Muscle of arm (tissue), 14 donors: ENCODE data around the gene CYP1A1. TPM values are rescaled to one million over a fixed set of nuclear protein-coding genes. Genes with fewer than 3 reads are reported as not detected.

Source experiments
- DNase-seq: peaks from one replicate; pipeline ENCODE4 v3.0.0-alpha.2; 2013
- long read RNA-seq, 11 donors: transcript quantifications; one replicate each; lab custom pipeline, GENCODE V29; 2026
- polyA plus RNA-seq, 12 donors: library from polyadenylated mRNA; unstranded; fragments of 120-200 nt; gene quantifications; one replicate each; pipeline ENCODE4 v1.2.1, GENCODE V29; 2013; ENCODE audit not compliant: insufficient read length in 12 of 12

CYP1A1 gene, protein sequence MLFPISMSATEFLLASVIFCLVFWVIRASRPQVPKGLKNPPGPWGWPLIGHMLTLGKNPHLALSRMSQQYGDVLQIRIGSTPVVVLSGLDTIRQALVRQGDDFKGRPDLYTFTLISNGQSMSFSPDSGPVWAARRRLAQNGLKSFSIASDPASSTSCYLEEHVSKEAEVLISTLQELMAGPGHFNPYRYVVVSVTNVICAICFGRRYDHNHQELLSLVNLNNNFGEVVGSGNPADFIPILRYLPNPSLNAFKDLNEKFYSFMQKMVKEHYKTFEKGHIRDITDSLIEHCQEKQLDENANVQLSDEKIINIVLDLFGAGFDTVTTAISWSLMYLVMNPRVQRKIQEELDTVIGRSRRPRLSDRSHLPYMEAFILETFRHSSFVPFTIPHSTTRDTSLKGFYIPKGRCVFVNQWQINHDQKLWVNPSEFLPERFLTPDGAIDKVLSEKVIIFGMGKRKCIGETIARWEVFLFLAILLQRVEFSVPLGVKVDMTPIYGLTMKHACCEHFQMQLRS
- 1 to 10 TPM in 1 of 12 donors, under 1 TPM in 3, not detected in 8; 0.12 to 2.0 (median 0.78) TPM for polyA plus RNA-seq
- long read RNA-seq, donor 1, result 0 reads
- long read RNA-seq, donor 2, result 0 reads
- long read RNA-seq, donor 3, result 0 reads
- long read RNA-seq, donor 4, result 0 reads
- long read RNA-seq, donor 5, result 0 reads
- long read RNA-seq, donor 6, result 0 reads
- long read RNA-seq, donor 7, partial matches to known transcripts, result 0 of 1 reads
- long read RNA-seq, donor 7, other reads (novel, unspliced or antisense), result 0 of 1 reads
- long read RNA-seq, donor 8, result 0 reads
- long read RNA-seq, donor 9, result 0 reads
- long read RNA-seq, donor 10, result 0 reads
- long read RNA-seq, donor 11, result 0 reads

DNA sequence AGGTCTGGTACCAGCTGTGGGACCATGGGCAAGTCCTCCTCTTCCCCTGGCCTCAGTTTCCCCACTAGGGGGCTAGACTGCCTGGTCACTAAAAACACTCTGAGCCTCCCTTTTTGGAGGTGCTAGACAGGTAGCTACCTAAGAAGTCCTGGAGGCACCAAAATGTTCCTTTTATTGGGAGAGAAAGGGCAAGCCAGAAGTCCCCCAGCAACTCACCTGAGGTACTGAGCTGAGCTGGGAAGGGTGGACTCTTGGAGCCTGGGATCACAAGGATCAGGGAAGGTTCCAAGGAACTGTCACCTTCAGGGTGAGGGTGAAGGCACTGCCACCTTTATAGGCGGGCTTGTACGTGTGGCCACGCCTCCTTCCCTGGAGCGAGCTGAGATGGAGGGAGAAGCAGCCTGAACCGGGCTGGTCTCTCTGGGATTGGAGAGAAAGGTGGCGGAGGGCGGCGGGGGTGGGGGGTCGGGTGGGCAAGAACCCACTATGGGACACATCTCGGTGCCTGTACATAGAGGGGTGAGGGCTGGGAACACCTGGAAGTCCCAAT is at the start of gene CYP1A1:
CYP1A1 (minus strand) TSS at position 304 of the 550 bp plus-strand sequence. CDS start 2,431 bp downstream, outside the sequence.
- no peak for DNase-seq

DNA sequence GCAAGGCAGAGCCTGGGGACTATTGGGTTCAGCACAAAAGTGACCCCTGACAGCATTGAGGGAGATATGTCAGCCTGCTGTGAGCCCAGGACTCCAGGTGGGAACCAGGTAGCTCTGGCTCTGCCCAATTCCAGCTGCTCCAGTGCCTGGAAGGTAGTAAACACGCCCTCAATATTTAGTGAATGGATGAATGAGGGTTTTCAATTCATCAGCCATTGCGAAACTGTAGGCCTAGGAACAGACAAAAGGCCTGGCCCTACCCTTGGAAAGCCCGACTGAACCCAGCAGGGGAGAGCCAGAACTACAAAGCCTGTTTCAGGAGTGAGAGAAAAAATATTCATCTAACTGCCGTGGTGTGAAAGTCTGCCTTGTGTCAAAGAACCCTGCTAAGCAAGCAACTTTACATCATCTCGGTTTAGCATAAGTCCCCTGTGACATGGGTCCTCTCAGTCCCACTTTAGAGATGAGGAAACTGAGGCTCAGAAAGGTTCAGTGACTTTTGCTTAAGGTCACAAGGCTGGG is 48.5 kb upstream of the CYP1A1 start:
- no peak for DNase-seq

DNA sequence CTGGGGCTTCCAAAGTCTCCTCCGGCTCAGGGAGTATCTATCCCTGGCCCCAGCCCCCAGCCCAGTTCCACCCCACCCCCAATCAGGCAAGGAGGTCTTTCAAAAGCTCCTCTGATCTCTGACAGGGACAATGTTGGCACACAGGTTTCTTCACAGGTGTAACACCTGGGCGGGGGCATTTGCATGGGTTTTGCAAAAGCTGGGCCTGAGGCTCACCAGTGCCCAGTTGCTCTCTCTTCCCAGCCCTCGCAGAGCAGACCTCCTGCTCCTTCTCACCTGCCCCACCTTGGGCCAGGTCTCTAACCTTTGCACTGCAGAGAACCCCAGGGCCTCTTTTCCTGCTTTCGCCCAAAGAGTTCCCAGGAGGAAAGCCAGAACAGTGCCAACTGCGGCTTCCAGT is 48.0 kb upstream of the CYP1A1 start:
- no peak for DNase-seq

DNA sequence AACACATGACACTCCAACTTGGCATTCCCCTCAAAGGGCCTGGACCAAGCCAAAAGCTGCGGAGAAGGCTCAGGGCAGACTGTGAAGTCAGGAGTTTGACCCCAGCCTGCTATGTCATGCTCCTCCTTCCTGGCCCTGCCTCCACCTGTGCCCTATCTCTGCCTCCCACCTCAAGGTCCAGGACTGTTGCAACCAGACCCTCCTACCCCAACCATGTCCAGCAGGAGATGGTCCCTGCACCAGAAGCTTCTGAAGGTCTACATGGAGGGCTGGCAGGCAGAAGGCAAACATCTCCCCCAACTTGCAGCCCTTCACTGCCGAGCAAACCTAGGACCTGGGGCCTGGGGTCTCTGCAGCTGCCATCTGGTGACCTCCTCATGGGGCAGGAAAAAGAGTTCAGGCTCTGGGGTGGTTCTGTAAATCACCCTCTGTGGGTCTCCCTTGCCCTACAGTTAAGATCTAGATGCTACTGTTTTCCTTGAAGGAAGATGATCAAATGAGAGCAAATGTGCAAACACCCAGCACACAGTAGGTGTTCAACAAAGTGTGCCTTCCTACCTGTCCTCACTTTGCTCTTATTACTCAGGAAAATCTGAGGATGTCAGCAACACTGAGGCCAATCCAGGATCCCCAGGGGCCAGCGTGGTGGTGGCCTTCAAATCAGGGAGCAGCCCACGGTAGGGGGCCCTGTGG is 45.0 kb upstream of the CYP1A1 start:
- DNase-seq, result no peak

DNA sequence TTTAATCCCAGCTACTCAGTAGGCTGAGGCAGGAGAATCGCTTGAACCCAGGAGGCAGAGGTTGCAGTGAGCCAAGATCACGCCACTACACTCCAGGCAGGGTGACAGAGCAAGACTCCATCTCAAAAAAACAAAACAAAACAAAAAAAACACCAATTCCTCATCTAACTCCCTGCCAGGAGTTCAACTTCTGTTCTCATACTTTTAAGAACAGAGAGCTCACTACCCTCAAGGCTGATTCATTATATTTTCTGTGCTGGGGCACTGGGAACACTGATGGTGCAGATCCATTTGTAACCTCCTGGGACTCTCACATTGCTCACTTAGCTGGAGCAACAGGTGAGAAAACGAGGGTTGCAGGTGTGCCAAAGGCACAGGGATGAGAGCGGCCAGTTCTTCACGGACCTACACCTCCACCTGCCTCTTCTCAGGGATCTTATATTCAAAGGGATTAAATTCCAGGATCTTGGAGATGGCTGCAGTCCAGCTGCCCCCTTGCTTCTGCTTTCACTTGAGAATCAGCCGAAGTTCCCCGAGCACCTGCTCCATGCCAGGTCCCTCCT is 44.2 kb upstream of the CYP1A1 start:
- DNase-seq, result no peak

DNA sequence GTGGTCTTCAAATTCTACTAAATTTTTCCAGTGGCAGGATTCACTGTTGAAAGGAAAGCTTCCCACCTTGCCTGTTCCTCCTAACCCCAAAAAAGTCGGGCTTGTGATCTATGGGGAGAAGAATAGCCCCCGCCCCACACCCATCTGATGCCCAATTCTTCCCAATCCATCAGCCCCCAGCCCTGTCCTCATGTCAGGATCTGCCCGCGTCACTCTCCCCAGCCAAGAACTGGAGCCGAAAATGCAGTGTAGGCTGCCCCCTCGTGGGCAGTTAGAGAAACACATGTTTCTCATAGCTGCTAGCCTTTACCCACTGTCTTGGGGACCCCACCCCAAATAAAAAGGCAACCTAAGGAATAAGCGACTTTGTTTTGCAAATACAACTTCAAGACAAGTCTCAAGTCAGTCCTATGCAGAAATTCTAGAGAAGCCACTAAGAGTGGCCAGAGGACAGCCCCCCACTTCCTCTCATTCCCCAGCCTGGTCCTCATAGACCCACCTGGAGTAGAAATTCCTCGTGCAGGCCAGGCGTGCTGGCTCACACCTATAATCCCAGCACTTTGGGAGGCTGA is 43.5 kb upstream of the CYP1A1 start:
- peak; percentile 57 for DNase-seq

DNA sequence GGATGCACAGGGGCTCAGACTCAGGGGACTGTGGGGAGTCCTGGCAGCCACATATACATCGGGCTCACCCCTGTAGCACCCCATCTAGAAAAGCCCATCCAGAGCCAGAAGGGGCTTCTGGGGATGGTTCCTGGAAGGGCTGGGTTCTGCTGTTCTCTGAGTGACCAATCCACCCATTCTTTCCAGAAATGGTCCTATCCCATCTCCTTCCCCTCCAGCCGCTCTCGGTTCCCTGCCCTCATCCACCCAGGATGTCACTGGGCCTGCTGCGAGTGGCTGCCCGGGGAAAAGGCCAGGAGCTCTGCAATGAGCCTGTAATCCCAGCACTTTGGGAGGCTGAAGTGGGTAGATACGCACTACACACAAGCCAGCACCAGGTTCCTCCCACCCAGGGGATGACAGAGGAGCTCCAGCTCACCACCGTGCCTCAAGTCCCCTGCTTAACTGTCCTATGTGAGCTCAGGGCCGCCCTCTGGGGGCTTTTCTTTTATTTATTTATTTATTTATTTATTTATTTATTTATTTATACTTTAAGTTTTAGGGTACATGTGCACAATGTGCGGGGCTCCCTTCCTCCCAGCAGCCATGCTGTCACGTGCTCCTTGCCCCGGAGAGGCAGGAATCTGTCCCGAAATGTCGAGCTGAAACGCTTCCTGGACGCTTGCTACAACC is 42.9 kb upstream of the CYP1A1 start:
- DNase-seq, result no peak

DNA sequence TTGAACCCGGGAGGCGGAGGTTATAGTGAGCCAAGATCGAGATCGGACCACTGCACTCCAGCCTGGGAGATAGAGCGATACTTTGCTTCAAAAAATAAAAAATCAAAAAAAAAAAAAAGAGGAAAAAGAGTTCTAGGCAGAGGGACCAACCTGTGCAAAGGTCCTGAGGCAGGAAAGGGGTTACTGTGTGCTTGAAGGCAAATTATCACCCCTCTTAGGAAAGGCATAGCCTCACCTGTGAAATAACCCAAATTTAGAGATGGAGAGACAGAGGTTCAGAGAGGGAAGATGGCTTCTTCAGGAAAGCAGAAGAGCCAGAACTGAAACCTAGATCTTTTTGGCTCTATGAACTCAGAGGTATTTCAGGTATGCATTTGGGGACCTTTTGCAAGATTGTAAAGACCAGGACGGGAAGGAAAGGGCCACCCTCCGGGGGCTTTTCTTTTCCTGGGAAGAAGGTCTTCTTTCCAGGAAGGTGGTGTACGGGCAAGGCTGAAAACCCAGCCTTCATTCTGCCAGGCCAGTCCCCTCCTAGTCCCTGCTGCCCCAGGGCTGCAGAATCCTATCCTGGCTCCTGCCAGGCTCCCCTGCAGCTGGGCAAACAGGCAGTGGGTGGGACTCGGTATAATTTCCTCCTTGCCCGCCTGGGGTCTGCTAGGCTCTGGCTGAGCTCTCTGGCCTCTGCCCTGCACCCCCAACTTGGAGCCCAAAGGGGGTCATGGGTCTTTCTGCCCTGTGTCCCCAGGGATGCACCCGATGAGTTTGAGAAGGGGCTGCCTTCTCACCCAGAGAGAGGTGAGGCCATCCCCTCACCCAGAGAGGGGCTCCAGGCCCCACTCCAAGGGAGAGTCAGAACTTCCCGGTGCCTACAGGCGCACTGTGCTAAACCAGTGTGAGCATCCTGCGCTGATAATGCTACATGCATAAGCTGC is 42.1 kb upstream of the CYP1A1 start:
- DNase-seq, result no peak

DNA sequence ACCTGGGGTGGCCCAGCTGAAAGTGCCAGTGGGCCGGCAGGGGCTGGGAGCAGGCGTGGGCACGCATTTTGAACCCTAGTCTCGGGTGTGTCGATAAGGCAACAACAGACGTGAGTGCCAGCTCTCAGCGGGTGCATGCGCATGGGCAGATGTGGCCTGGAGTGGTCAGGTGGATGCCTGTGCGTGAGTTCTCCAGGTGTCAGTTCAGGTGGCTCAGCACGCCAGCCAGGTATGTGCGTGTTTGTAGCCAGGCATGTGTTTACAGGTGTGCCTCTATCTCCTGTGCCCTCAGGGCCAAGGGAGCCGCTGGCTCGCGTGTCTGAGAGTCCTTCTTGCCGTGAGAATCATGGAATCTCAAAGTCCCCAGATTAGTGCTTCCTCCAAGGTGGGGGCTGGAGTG is 38.1 kb upstream of the CYP1A1 start:
- DNase-seq, result no peak

DNA sequence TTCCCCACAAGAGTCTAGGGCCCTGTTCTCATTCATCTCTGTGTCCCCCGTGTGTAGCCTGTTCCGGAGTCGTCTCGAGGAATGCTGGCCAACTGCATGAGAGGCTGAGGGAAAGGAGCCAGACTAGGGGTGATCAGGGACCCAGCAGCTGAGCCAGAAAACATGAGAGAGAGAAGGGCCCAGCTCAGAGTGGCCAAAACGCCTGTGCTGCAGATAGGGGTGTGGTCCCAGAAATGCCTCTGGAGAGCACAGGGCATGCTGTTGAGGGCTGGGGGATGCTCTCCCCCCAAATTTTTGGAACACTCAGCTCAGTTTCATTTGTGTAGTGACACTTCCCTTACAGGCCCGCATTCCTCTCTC is 37.4 kb upstream of the CYP1A1 start:
- DNase-seq, result no peak

DNA sequence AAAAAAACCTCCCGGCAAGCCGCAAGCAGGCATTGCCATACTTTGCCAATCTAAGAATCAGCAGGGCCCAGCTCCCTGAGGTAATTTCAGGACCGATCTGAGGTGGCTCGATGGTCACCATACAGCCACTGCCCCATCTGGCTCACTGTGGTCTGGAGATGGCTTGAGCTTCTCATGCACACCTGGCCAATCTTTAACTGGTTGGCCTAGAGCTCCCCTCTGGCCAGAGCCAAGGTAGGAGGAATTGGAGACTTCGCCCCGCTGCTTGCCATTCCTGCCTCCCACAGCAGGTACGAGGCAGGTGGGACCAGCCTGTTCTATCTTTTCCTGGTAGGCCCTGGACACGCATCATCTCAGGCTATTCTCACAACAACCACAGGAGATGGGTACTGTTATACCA is 33.4 kb upstream of the CYP1A1 start:
- no peak for DNase-seq

DNA sequence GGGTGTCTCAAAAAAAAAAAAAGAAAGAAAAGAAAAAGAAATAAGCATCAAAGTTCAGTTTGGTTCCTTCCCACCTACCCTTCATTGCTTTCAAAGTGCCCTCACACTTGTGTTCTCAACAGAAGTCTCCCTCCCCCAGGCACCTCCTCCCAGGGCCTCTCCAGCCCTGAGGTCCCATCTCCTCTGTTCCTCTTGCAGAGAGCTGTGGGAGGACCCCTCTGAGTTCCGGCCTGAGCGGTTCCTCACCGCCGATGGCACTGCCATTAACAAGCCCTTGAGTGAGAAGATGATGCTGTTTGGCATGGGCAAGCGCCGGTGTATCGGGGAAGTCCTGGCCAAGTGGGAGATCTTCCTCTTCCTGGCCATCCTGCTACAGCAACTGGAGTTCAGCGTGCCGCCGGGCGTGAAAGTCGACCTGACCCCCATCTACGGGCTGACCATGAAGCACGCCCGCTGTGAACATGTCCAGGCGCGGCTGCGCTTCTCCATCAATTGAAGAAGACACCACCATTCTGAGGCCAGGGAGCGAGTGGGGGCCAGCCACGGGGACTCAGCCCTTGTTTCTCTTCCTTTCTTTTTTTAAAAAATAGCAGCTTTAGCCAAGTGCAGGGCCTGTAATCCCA is 29.4 kb upstream of the CYP1A1 start:
- DNase-seq, result no peak

DNA sequence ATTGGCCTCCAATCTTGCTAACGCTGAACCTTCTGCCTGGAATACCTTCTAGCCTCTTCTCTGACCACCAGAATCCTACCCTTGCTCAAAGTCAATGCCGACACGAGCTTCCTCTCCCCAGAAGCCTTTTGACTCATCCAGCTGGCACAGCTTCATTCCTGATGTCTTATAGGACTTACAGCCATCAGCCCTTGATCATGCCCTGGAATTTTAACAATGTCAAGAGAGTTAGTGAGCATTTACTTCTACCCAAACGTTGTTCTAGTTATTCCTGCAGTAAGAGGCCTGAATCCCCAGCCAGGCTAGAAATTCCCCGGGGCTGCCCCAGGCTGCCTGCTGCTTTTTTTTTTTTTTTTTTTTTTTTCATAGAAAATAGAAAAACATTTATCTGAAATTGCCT is 27.2 kb upstream of the CYP1A1 start:
- no peak for DNase-seq

DNA sequence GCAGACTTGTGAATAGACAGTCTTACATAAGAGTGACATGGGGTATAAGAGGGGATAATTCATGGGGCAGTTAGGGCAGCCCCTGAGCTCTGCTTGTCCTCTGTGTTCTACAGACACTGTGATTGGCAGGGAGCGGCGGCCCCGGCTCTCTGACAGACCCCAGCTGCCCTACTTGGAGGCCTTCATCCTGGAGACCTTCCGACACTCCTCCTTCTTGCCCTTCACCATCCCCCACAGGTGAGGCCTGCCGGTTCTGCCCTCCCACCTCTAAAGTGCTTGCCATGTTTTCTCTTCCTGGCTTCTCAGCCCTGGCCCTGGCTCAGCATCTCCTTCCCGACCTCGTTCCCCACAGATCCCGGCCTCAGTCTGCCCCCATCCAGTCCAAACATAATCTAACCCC is 26.7 kb upstream of the CYP1A1 start:
- no peak for DNase-seq

DNA sequence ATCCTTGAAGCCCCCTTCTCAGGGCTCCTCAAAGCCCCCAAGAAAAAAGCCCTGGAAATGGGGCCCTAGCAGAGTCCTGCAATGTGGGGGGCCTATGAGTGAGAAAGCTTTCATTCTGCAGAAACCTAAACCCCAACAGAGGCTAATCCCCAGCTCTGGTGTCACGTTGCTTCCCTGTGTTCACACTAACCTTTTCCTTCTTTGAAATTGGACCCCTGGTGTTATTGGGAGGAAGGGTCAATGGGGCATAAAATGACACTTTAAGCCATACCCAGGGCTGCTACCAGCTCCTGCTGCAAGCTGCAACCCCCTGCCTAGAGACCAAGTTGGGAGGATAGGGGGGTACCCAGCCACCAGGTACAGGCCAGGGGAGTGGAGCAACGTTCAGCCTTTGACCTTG is 25.4 kb upstream of the CYP1A1 start:
- DNase-seq, result no peak

DNA sequence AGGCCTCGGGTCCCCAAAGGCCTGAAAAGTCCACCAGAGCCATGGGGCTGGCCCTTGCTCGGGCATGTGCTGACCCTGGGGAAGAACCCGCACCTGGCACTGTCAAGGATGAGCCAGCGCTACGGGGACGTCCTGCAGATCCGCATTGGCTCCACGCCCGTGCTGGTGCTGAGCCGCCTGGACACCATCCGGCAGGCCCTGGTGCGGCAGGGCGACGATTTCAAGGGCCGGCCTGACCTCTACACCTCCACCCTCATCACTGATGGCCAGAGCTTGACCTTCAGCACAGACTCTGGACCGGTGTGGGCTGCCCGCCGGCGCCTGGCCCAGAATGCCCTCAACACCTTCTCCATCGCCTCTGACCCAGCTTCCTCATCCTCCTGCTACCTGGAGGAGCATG is 24.5 kb upstream of the CYP1A1 start:
- no peak for DNase-seq

DNA sequence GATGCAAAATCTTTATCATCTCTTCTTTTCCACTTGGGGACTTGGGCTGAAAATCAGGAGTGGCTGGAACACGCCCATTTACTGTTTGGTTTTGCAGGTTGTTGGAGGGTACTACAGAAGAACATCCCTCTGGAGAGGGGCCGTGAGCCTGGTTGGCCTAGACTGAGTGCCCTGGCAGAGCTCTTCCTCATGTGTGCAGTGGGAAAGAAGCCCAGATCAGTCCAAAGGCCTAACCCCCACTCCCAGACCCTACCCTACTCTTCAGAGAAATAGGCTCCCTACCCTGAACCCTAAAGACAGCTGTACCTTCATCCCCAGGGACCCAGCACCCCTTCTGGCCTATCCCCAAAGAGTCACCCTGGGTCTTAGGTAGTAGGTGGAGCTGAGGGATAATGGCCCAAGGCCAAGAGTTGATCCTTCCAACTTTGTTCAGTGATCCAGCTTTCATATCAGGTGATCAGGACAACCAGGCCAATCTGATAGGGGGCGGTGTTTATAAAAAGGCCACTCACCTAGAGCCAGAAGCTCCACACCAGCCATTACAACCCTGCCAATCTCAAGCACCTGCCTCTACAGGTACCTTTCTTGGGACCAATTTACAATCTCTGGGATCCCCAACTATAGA is 23.1 kb upstream of the CYP1A1 start, which contains the start of gene CYP1A2:
CYP1A2 (plus strand) TSS at position 524 of the 625 bp plus-strand sequence. CDS start 894 bp downstream, outside the sequence.
- no peak for DNase-seq

DNA sequence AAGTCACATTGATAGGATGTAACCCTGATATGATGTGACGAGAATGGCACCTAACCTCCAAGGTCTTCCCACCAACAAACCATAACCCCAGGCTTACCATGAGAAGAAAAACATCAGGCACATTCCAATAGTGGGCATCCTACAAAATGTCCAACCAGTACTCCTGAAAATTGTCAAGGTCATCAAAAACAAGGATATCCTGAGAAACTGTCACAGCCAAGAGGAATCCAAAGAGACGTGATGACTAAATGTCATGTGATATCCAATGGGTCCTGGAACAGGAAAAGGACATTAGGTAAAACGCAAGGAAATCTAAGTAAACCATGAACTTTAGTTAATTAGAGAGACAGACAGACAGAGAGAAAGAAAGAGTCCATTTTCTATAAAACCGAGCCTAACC is 21.1 kb upstream of the CYP1A1 start:
- no peak for DNase-seq
